HG02840 (cell line): ENCODE results near the gene TMEM43.

Experiments used
- ATAC-seq: cut with Tn5 transposase; IDR thresholded peaks from one replicate; pipeline ENCODE4 v1.9.1; 2021; ENCODE audit warnings: mild to moderate bottlenecking, moderate library complexity, moderate number of reproducible peaks; ENCODE audit not compliant: unreplicated experiment, low FRiP score

The TMEM43 gene

DNA sequence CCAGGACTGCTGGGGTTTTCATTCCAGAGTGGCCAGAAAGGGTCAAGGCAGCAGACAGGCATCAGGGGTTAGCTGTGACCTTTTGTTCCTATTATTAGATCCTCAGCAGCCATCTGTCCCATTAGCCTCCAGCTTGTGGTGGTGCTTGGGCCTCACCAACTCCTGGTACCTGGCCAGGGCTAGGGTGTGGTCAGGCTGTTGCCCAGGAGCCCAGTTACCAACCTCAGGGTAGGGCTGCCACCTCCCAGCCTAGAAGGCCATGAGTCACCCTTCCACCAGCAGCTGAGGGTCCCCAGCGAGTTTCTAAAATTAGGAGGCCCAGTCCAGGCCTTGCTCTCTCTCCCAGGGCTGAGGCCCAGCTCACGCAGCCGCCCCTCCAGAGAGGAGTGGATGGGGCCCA lies 12.2 kb downstream of the TMEM43 start:
- no peak for ATAC-seq

DNA sequence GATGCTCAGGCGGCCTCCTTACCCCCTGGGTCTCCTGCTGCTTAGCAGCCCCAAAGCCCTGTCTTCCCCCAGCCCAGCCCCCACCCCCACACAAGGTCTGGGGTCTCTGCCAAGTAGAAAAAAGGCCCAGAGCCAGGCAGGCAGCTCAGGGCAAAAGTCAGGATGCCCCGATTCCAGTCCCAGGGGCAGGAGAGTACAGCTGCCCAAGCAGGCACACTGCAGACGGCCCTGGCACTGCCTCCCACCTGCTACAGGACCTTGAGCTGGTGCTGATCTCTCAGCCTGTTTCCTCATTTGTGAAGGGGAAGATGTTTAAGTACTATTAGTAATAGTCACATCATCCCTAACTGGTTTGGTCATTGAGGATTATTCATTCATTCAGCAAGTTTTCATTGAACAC lies 12.6 kb downstream of the TMEM43 start:
- ATAC-seq, result no peak

DNA sequence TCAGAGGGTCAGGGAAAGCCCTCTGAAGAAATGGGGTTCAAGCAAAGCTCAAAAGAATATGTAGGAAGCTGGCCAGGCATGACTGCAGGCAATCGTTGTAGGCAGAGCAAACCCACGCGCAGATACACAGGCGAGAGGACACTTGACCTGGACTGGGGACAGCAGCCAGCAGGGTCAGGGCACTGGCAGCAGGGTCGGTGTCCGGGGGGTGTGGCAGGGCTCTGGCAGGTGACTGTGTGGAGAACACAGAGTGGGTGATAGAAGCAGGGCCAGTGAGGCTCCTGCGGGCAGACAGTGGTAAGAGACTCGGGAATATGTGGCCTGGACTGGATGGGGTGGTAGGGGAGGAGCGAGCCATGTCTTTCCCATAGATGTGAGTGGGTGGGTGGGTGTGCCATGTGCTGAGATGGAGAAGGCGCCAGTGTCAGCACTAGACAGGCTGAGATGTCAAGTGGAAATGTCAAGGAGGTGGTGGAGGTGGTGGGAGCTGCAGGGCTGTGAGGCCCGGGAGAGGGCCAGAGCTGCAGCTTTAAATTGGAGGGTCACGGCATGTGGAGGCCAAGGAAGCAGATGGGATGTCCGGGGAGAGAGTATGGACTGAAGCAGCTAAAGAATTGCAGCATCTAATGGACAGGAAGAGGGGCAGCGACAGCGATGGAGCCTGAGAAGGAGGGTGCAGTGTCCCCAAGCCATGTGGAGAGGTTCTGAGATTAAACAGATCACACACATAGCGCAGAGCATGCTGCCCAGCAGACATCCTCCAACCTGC lies 13.4 kb downstream of the TMEM43 start:
- no peak for ATAC-seq

DNA sequence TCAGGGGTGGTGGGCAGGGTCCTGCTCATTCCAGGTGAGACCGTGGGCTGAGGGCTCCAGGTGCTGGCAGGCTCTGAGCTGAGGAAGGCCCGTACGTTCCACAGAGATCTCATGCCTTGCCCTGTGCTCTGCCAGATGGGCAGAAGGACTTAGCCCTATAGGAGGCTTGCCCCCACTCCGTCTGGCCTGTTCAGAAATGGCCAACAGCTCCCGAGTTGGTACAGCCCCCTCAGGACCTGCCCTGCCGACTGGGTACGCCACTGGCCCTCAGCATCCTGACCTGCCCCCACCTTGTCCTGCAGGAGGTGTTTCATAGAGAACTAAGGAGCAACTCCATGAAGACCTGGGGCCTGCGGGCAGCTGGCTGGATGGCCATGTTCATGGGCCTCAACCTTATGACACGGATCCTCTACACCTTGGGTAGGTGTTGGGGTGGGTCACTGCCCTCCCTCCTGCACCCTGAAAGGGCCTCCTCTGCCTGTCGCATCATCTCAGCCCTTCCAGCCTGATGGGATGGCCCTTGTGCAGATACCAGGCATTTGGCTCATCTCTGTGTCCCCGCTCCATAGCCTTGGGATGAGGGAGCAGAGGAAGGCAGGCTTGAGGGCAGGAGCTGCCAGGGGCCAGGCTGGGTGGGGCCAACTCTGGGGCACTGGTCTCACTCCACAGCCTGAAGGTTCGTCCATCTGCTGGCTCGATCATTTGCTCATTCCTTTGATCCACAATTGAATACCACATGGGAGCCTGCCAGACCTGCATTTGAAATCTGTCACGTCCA lies 14.2 kb downstream of the TMEM43 start:
- ATAC-seq, result no peak

DNA sequence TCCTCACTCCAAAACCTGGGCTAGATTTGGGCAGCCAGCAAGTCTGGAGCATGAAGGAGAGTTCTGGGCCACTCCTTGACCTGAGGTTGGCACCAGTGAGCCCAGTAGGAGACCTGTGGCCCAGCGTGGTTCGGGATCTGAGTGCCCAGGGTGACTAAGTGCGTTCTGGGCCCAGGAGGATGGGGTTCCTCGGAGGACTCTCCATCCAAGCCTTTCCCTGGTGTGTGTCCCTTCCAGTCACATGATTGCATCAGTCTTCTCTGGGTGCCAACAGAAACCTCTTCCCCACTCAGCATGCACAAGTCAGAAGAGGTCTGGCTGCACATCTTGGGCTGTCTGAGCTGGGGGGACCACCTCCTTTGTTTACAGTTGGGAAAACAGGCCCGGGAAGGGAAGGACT lies 14.9 kb downstream of the TMEM43 start:
- ATAC-seq, result no peak

DNA sequence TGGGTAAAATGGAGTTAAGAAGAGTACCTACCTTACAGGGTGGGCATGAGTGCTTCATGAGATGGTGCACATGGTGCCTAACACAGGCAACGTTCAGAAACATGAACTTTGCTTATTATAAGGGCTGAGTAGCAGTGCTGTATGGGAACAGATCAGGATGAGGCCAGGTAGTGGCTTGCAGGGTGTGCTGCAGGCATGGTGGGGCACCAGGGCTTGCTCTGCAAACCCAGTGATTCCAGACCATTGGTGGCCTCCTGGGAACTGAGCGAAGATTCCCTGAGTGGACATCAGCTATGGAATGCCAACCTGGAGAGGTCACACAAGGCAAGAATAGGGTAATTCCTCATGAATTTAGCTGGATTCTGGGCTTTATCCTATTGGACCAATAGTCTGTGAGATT lies 15.8 kb downstream of the TMEM43 start:
- no peak for ATAC-seq

DNA sequence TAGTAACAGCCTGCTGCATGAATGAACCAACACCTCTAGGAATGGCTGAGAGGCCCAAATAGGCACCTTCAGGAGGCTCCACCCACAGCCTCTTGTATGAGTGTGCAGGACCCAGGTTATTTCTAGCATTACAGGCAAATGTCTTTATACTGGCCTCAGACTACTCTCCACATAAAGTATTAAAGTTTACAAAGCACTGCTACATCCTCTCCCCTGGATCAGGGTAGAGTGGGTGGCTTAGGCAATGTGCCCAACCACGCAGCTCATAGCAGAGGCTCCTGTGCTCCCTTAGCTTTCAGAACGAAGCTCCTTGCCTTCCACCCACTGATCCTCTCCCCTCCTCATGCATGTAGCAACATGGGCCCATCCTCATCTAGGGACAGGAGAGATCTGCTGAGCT lies 16.3 kb downstream of the TMEM43 start:
- ATAC-seq, result no peak

DNA sequence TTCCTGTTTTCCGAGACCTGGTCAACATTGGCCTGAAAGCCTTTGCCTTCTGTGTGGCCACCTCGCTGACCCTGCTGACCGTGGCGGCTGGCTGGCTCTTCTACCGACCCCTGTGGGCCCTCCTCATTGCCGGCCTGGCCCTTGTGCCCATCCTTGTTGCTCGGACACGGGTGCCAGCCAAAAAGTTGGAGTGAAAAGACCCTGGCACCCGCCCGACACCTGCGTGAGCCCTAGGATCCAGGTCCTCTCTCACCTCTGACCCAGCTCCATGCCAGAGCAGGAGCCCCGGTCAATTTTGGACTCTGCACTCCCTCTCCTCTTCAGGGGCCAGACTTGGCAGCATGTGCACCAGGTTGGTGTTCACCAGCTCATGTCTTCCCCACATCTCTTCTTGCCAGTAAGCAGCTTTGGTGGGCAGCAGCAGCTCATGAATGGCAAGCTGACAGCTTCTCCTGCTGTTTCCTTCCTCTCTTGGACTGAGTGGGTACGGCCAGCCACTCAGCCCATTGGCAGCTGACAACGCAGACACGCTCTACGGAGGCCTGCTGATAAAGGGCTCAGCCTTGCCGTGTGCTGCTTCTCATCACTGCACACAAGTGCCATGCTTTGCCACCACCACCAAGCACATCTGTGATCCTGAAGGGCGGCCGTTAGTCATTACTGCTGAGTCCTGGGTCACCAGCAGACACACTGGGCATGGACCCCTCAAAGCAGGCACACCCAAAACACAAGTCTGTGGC lies 16.9 kb downstream of the TMEM43 start:
- no peak for ATAC-seq

DNA sequence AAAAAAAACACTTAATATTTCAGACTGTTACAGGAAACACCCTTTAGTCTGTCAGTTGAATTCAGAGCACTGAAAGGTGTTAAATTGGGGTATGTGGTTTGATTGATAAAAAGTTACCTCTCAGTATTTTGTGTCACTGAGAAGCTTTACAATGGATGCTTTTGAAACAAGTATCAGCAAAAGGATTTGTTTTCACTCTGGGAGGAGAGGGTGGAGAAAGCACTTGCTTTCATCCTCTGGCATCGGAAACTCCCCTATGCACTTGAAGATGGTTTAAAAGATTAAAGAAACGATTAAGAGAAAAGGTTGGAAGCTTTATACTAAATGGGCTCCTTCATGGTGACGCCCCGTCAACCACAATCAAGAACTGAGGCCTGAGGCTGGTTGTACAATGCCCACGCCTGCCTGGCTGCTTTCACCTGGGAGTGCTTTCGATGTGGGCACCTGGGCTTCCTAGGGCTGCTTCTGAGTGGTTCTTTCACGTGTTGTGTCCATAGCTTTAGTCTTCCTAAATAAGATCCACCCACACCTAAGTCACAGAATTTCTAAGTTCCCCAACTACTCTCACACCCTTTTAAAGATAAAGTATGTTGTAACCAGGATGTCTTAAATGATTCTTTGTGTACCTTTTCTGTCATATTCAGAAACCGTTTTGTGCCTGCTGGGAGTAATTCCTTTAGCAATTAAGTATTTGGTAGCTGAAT lies 17.9 kb downstream of the TMEM43 start:
- ATAC-seq, result no peak

DNA sequence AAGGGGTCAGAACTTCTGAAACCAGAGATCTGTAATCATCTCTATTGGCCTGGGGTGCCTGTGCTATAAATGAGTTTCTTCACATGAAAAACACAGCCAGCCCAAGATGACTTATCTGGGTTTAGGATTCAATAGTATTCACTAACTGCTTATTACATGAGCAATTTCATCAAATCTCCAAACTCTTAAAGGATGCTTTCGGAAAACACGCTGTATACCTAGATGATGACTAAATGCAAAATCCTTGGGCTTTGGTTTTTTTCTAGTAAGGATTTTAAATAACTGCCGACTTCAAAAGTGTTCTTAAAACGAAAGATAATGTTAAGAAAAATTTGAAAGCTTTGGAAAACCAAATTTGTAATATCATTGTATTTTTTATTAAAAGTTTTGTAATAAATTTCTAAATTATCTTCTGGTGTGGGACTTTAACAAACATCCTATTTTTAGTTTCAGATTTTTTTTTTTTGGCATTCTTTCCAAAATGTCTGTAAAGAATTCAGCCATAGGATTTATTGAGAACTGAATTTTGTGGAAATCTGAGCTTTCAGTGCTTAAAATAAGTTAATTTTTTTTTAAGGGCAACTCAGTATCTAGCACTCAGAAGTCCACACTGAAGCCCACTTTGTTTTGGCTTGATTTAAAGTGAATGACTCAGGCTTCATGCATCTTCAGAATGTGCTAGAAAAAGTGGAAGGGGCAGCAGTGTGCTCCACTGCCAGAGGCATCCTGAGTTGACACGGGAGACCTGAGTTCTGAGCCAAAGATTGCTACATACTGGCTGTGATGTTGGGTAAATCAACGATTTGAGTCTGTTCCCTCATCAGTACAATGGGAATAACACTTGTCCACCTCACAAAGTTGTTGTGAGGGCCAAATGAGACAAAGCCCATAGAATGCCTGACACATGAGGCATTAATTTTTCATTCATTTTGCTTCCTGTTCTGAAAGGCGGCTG lies 18.7 kb downstream of the TMEM43 start:
- ATAC-seq, result no peak

DNA sequence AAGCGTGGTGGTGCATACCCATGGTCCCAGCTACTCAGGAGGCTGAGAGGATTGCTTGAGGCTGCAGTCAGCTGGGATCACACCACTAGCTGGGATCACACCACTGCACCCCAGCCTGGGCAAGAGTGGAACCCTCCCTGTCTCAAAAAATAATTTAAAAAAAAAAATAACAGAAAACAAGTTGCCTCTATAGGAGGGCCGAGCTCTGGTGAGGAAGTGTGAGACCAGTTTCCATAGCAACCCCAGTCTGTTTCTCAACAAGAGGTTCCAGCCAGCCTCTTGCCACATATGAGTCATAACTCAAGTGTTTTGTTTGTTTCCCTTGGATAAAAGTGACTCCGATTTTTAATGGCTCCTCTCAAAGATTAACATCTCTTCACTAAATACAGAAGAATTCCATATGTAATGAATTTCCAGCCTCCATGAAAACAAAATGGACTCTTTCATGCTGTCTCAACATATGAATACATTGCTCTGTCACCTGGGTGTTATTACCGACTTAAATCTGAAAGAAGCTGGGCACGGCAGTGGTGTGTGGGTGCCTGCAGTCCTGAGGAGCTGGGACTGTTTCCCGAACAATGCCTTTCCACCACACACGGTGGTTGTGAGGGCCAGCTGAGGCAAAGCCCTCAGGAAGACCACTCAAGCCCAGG lies 19.7 kb downstream of the TMEM43 start:
- peak; percentile 80 for ATAC-seq

DNA sequence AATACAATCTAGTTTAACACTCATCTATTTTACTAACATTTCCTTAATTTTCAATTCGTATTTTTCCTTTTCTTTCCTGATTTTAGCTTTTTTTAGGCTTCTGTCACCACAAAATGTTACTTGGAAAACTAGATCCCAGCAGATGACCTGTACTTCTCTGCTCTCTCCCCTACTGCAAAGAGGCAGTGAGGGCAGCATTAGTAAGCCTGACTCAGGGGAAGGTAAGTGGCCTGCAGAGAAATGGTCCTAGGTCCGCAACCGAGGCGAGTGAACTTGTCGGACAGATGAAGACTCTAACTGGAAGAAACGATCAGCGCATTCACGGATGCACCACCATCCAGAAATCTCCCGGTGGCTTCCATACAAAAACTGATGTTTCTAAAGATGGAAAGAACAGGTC lies 20.4 kb downstream of the TMEM43 start:
- ATAC-seq, result no peak

DNA sequence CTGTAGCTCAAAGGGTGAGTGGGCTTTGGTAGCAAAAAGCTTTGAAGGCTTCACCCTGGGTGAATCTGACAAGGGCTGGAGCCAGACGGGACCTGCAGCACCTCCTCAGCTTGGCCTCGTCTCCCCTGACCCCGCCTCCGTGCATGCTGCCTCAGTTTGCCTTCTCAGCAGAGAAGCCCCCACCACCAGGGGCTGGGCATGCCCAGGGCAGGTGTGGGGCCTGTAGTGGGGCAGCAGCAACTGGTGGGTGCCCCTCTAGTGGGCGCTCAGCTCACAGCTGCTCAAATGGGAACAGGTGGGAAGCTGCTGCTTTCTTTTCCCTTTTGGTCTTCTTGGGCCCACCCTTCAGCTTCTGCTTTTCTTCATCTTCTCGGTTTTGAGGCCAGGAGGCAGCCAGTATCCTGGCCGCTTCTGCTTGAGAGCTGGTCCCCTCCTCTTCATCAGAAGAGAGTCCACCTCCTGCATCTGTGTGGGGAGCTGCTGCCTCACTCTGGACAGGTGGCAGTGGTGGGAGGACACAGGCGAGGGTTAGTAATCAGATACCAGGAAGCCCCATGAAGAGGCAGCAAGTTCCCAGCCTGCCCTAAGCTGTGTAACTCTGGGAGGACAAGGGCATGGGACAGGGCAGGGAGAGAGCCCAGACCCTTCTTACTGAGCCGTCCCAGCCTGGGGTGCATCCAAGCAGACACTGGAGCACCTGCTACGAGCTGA lies 21.0 kb downstream of the TMEM43 start:
- no peak for ATAC-seq

DNA sequence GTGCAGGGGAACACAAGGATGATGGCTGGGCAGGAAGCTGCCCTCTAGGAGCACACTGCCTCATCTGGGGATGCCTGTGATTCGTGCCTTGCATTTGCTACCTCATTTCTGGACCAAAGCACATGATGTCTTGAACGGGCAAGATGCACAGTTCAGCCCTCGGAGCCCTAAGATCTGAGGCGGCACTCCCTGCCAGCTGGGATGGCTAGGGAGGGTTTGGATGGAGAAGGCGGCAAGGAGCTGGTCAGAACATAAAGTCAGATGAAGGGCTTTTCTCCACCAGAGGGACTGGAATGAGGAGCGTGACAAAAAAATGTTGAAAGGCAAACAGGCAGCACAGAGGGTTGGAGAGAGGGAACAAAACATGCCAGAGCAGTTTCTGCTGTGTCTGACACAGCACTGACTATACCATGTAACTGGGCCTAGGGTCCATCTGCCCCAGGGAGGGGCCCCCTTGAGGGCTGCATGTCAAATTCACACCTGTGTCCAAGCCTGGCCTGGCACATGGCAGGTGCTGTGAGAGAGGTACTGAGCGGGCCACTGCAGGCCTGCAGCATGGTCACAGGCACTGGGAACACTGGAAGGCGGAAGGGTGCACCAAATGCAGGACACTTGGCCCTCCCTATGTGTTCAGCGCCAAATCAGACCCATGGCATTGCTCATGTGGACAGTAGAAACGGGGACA lies 21.7 kb downstream of the TMEM43 start:
- no peak for ATAC-seq

DNA sequence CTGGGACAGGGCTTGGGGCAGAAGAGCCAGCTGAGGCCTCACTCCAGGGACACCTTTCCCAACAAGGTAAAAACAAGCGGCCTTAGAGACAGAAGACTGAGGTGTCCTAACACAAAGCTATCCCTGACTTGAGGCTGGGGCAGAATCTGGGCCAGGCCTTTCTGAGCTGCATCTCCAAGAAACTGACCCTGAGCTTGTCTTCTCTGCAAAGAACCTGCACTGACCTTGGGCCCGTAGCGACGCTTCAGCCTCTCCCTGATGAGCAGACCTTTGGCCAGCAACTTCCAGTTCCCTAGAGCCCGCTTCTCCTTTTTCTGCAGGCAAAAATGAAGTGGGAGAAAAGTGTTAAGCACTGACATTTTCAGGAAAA lies 22.2 kb downstream of the TMEM43 start:
- no peak for ATAC-seq

DNA sequence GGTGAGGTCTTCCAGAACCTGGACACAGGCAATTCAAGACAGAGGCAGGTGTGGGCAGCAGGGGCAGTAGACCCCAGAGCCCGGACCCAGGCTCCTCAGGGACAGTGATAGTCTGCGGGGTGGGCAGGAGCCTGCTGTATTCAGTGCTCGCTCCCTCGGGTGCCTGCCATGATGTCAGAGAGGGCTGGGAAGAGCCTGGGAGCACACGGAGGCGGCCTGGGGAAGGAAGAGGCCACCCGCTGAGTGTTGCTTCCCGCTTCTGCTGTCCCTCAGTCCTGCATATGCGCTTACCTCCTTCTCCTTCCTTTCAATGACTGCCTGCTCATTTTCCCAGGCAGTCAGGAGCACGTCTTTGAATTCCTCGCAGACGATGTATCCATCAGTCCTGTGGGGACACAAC lies 22.8 kb downstream of the TMEM43 start:
- no peak for ATAC-seq

DNA sequence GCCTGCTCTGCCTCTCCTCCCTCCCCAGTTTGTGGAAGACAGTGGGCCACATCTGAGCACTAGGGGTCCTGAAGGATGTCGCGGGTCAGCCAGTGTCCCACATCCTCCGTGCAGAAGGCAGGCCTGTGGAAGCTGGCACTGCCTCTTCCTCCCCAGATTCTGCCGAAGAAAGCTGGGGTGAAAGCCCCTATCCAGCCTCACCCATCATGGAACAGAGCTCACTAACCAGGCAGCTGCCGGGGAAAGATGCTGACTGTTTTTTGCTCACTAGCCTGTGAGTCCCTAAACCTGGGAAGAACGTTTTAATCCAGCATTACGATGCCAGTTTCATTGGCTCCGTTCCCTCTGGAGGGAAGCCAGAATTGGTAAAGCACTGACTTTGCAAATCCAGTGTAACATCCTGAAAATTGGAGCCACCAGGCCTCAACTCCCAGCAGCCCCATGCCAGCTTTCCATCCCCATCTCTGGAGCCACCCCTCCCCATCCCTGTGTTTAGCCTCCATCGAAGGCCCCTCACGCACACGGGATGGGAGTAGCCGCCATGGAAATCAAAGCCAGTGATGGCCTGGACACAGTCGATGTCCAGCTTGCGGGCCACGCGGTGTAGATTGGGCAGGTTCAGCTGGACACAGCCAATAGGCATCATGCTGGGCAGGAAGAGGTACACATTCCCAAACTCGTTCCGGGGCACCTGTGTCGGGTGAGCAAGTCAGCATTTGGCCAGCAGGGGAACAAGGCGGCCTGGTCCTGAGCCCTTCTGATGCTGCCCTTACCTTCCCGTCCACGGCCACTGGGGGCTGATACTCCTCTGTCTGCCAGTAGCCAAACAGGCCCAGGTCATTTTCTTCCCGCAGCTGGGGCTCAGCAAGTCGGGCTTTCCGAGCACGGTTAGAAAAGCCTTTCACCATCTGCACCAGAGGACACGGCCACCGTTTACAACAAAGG lies 23.5 kb downstream of the TMEM43 start:
- no peak for ATAC-seq
